Keratinocyte (primary cell): ENCODE results near the gene ZNF362. TPM values are rescaled to one million over a fixed set of nuclear protein-coding genes. Genes with fewer than 3 reads are reported as not detected.

Experiments
- DNase-seq: peaks from one replicate; pipeline ENCODE4 v3.0.0-alpha.2; 2011; ENCODE audit warnings: low read depth, missing footprints, low spot score
- FAIRE-seq: peaks from 2 replicates; lab custom pipeline; 2011; peaks lifted over from hg19 to GRCh38; lab: Jason Lieb, UNC
- H2AFZ ChIP-seq: 2 replicates; pipeline ENCODE4 v1.6.0; 2012; ENCODE audit warnings: low read length, control low read depth, inconsistent platforms; ENCODE audit not compliant: control insufficient read depth
- H3K27ac ChIP-seq: 2 replicates; pipeline ENCODE4 v1.5.1; 2011; ENCODE audit warnings: low read length; ENCODE audit not compliant: control insufficient read depth, insufficient read depth
- H3K27me3 ChIP-seq: 3 replicates; pipeline ENCODE4 v1.6.0; 2011; ENCODE audit warnings: low read length; ENCODE audit not compliant: control insufficient read depth, insufficient read depth; ENCODE audit errors: extremely low read depth
- H3K36me3 ChIP-seq, 2 experiments: 2 replicates in 1 of 2; 3 replicates in 1 of 2; pipeline ENCODE4 v1.5.1; 2011; ENCODE audit warnings: low read length in 2 of 2, mild to moderate bottlenecking in 1 of 2; ENCODE audit not compliant: control insufficient read depth in 2 of 2, insufficient read depth in 2 of 2; ENCODE audit errors: extremely low read depth in 1 of 2
- H3K4me1 ChIP-seq: 3 replicates; pipeline ENCODE4 v1.5.1; 2011; ENCODE audit warnings: low read length; ENCODE audit not compliant: control insufficient read depth, insufficient read depth; ENCODE audit errors: extremely low read depth
- H3K4me2 ChIP-seq: 3 replicates; pipeline ENCODE4 v1.6.0; 2011; ENCODE audit warnings: low read depth, low read length; ENCODE audit not compliant: control insufficient read depth, insufficient read depth; ENCODE audit errors: extremely low read depth
- H3K4me3 ChIP-seq, 3 experiments: fragments of 200-600 bp in 1 of 3; sonication (generic) in 1 of 3; 2 replicates in 2 of 3; 3 replicates in 1 of 3; pipeline ENCODE4 v1.5.1; 2011 to 2016; ENCODE audit warnings: low read length in 3 of 3, mild to moderate bottlenecking in 3 of 3, control low read depth in 2 of 3, inconsistent platforms in 1 of 3, low read depth in 1 of 3, mixed read lengths in 1 of 3, mixed run types in 1 of 3, moderate library complexity in 1 of 3; ENCODE audit not compliant: control insufficient read depth in 2 of 3, insufficient read depth in 2 of 3; ENCODE audit errors: extremely low read depth in 1 of 3
- H3K79me2 ChIP-seq: 2 replicates; pipeline ENCODE4 v1.6.0; 2012; ENCODE audit warnings: low read length; ENCODE audit not compliant: control insufficient read depth, insufficient read depth
- H3K9ac ChIP-seq: 3 replicates; pipeline ENCODE4 v1.6.0; 2011; ENCODE audit warnings: low read length; ENCODE audit not compliant: control insufficient read depth, insufficient read depth; ENCODE audit errors: extremely low read depth
- H3K9me1 ChIP-seq: 3 replicates; pipeline ENCODE4 v1.6.0; 2011; ENCODE audit warnings: low read length; ENCODE audit not compliant: control insufficient read depth, insufficient read depth; ENCODE audit errors: extremely low read depth
- H3K9me3 ChIP-seq: 2 replicates; pipeline ENCODE4 v1.5.1; 2012; ENCODE audit warnings: low read depth, low read length; ENCODE audit not compliant: control insufficient read depth
- H4K20me1 ChIP-seq: 3 replicates; pipeline ENCODE4 v1.6.0; 2011; ENCODE audit warnings: low read length; ENCODE audit not compliant: control insufficient read depth, insufficient read depth; ENCODE audit errors: extremely low read depth
- CTCF ChIP-seq, 3 experiments: IDR thresholded peaks in 1 of 3; conservative IDR thresholded peaks in 1 of 3; optimal IDR thresholded peaks in 1 of 3; 2 replicates in 2 of 3; 3 replicates in 1 of 3; pipeline versions ENCODE3 to v1.5.1; 2011; ENCODE audit warnings: low read length in 3 of 3, mild to moderate bottlenecking in 3 of 3, moderate library complexity in 2 of 3, control low read depth in 1 of 3, inconsistent platforms in 1 of 3; ENCODE audit not compliant: insufficient read depth in 2 of 3; ENCODE audit errors: extremely low read depth in 1 of 3
- EZH2 ChIP-seq: IDR thresholded peaks from one replicate; pipeline ENCODE4 v1.6.1; 2012; ENCODE audit warnings: inconsistent platforms, mild to moderate bottlenecking, low read length, moderate library complexity
- dilution Hi-C: fragments of 300-500 bp; cut with MboI; formaldehyde crosslinking; loops from one replicate; pipeline ENCODE4 v1.7.0; 2020; ENCODE audit warnings: low sequenced_read_pairs; ENCODE audit not compliant: extremely low pct_ligation_motif_present
- polyA plus RNA-seq, 5 experiments: library from polyadenylated mRNA; depleted of rRNA in 3 of 5; stranded (reverse) in 3 of 5; stranded (forward) in 1 of 5; unstranded in 1 of 5; fragments of >200 nt; gene quantifications; 1 replicate in 1 of 5; 2 replicates in 3 of 5; 3 replicates in 1 of 5; pipeline versions ENCODE4 v1.2.1 to v1.2.3, GENCODE V29; 2011 to 2012; ENCODE audit warnings: missing spikeins in 2 of 5, low read depth in 1 of 5, low replicate concordance in 1 of 5

ZNF362 gene
- polyA plus RNA-seq, 1 donor (not counting 4 experiments of a cell fraction or from before 2014, with no cell fraction given): 2.2 TPM

- no peaks in the 10 kb centered on the region for H3K9me3 ChIP-seq
- H2AFZ ChIP-seq: no peak overlapping the region
- no peaks in the 10 kb centered on the region for H3K9me1 ChIP-seq
- FAIRE-seq (no peak), DNase-seq (no peak)
- no peaks in the 10 kb centered on the region for H4K20me1 ChIP-seq
- TF ChIP-seq EZH2 (no peak), CTCF (optimal IDR thresholded peaks at IDR 0.05 in 1 of 3, IDR thresholded peaks at IDR 0.05 in 1 of 3, conservative IDR thresholded peaks at IDR 0.05 in 1 of 3; ENCODE audit: extremely low read depth in 1 of 3, insufficient read depth in 2 of 3, low read length in 3 of 3) (no peak)
- no peaks in the 10 kb centered on the region for H3K36me3 ChIP-seq
- H3K79me2 ChIP-seq: no peaks in the 10 kb centered on the region
- H3K4me3 ChIP-seq: no peak overlapping the region
- no peak overlapping the region for H3K27ac ChIP-seq
- H3K4me1 ChIP-seq: peaks cover 34% of the 10 kb centered on the region
- H3K4me2 ChIP-seq: no peak overlapping the region
- H3K27me3 ChIP-seq: no peaks in the 10 kb centered on the region
- dilution Hi-C loops: no loop called here
- H3K9ac ChIP-seq: no peak overlapping the region
These were observed 32.1 kb upstream of the ZNF362 start for GRCh38 chr1:33224166-33224707.

- TF ChIP-seq EZH2 (no peak), CTCF (optimal IDR thresholded peaks at IDR 0.05 in 1 of 3, IDR thresholded peaks at IDR 0.05 in 1 of 3, conservative IDR thresholded peaks at IDR 0.05 in 1 of 3; ENCODE audit: extremely low read depth in 1 of 3, insufficient read depth in 2 of 3, low read length in 3 of 3) (no peak)
- dilution Hi-C loops: no loop called here
These were observed 30.7 kb upstream of the ZNF362 start for GRCh38 chr1:33225586-33225985.

More at GRCh38 chr1:33225586-33225985, 30.7 kb upstream of the ZNF362 start:
- Histone ChIP-seq H3K27me3 (no peaks in the 10 kb centered on the region), H3K4me3 (no peak overlapping the region), H3K27ac (no peak overlapping the region), H3K9me3 (no peaks in the 10 kb centered on the region), H3K4me2 (no peak overlapping the region), H3K4me1 (peaks cover 21% of the 10 kb centered on the region), H3K79me2 (no peaks in the 10 kb centered on the region), H3K9me1 (no peaks in the 10 kb centered on the region), H3K36me3 (no peaks in the 10 kb centered on the region), H4K20me1 (no peaks in the 10 kb centered on the region), H2AFZ (no peak overlapping the region), H3K9ac (no peak overlapping the region)
- FAIRE-seq (no peak), DNase-seq (no peak)
